ENCODE data around the gene ROBO2. TPM values are rescaled to one million over a fixed set of nuclear protein-coding genes. Genes with fewer than 3 reads are reported as not detected.

Gene ROBO2
- total RNA-seq, 1 donor from 2014 or later = 3.9 TPM

DNA sequence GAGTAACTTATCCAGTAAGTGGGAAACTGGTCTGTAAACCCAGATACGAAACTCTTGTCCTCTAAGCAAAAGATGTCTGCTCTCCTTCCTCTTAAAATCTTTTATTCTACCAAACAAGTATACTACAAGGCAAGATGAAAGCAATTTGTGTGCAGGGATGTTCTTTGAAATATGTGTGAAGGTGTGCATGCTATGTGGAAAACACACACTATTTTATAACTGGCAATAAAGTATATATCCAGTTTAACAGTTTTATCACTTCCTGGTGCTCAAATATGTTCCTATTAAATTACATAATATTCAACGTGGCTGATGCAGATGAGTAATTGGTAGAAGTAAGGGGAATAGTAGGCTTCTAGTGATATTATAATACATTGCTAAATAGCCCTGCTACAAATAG is 566.5 kb downstream of the ROBO2 start:
- Histone ChIP-seq H3K27me3 (ENCODE audit: control insufficient read depth, insufficient read depth, low read length) (no peaks in the 10 kb centered on the region), H3K4me3 (ENCODE audit: low read depth, low read length) (no peak overlapping the region), H3K36me3 (ENCODE audit: control insufficient read depth, insufficient read depth, low read length) (no peaks in the 10 kb centered on the region)
- DNase-seq (ENCODE audit: low read depth) = no peak
- no peak for TF ChIP-seq CTCF (IDR thresholded peaks at IDR 0.05; ENCODE audit: insufficient read depth, low read length, poor library complexity, severe bottlenecking)

DNA sequence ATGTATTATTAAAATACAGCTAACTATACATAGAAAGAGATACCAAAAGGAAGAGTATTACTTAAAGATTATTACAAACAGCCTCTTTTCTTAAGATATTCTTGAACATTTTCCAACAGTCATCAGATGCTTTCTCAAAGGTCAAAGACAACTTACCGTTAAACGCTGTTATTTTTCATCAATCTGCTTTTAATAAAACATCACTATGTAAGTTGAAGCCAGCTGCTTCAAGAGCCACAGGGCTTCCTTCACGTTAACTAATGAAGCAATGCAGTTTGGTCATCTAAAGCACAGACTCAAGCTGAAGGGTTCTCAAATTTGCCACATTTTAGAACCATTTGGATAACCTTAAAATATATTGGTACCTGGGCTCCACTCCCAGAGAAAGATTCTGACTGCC is 578.8 kb downstream of the ROBO2 start:
- H3K4me3 ChIP-seq (ENCODE audit: low read depth, low read length) = no peak overlapping the region
- H3K36me3 ChIP-seq (ENCODE audit: control insufficient read depth, insufficient read depth, low read length) = no peaks in the 10 kb centered on the region
- no peak for DNase-seq (ENCODE audit: low read depth)
- TF ChIP-seq CTCF (IDR thresholded peaks at IDR 0.05; ENCODE audit: insufficient read depth, low read length, poor library complexity, severe bottlenecking) = no peak
- H3K27me3 ChIP-seq (ENCODE audit: control insufficient read depth, insufficient read depth, low read length) = no peaks in the 10 kb centered on the region

DNA sequence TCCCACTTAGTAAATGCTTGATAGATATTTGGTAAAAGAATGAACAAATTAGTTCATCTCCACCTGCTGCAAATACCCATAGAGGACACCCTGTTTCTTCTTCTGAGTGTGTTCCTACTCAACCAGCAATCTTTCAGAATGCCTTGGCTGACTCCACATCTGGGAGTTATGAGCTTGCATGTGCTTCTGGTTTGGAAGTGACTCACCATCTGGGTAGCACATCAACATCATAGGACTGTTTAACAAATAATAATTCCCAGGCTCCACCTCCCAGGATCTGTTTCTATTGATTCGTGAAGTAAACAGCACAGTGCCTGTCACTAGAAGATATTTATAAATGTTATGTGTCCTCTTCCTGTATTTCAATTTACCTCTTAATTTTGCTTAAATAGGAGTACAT is 580.1 kb downstream of the ROBO2 start:
- H3K27me3 ChIP-seq (ENCODE audit: control insufficient read depth, insufficient read depth, low read length) = no peaks in the 10 kb centered on the region
- no peak for TF ChIP-seq CTCF (IDR thresholded peaks at IDR 0.05; ENCODE audit: insufficient read depth, low read length, poor library complexity, severe bottlenecking)
- no peaks in the 10 kb centered on the region for H3K36me3 ChIP-seq (ENCODE audit: control insufficient read depth, insufficient read depth, low read length)
- no peak overlapping the region for H3K4me3 ChIP-seq (ENCODE audit: low read depth, low read length)
- no peak for DNase-seq (ENCODE audit: low read depth)

DNA sequence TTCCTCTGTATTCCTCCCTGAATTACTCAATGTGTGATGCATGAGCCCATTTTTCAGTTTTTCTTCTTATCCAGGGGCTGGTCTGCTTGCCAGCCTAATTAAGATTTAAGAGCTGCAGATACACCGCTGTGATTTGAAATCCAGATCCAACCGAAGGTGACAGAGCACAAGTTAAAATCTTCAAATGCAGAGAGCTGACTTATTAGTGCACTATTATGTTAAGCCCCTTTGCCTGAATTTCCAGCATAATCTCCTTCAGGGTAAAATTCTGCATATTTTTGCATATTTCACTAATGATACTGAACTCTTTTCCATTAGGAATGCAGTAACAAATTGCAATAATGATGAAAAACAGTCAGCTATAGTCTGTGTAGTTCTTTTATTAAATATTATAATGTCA is 583.6 kb downstream of the ROBO2 start:
- no peak for TF ChIP-seq CTCF (IDR thresholded peaks at IDR 0.05; ENCODE audit: insufficient read depth, low read length, poor library complexity, severe bottlenecking)
- no peak for DNase-seq (ENCODE audit: low read depth)
- H3K36me3 ChIP-seq (ENCODE audit: control insufficient read depth, insufficient read depth, low read length) = no peaks in the 10 kb centered on the region
- H3K4me3 ChIP-seq (ENCODE audit: low read depth, low read length) = no peak overlapping the region
- H3K27me3 ChIP-seq (ENCODE audit: control insufficient read depth, insufficient read depth, low read length) = no peaks in the 10 kb centered on the region

DNA sequence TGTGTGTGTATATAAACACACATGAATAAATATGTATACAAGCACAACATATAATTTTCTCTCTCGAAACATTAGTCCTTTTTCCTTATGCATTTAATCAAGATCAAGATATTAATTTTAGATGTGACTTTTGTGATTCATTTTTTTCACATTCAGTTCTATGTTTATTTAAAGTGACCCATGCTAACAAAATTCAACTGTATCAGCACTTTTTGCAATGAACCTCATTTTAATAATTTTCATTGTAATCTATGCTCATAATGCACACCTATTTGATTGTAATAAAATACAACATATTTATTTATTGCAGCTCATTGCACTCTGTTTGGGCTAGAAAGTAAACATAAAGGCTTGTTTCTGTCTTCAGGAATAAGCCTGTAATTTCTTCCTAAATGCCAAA is 586.3 kb downstream of the ROBO2 start:
- Histone ChIP-seq H3K27me3 (ENCODE audit: control insufficient read depth, insufficient read depth, low read length) (no peaks in the 10 kb centered on the region), H3K4me3 (ENCODE audit: low read depth, low read length) (no peak overlapping the region), H3K36me3 (ENCODE audit: control insufficient read depth, insufficient read depth, low read length) (no peaks in the 10 kb centered on the region)
- TF ChIP-seq CTCF (IDR thresholded peaks at IDR 0.05; ENCODE audit: insufficient read depth, low read length, poor library complexity, severe bottlenecking) = no peak
- no peak for DNase-seq (ENCODE audit: low read depth)

DNA sequence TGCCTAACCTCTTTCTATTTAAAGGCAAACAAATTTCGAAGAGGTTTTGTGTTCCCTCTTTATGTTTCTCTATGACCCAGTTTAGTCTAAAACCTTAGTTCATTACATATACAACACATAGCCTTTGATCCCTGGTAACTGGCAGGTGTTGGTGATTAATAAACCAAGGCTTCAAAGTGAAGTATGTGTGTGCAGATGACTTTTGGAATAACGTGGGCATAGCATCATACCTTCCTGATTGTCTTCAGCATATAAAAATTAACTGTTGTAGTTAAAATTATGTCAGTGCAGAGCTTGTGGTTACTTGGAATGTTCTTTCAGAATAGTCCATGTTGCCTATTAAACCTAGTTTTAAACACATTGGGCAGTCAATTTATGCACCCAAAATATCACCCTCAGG is 608.3 kb downstream of the ROBO2 start:
- no peak for TF ChIP-seq CTCF (IDR thresholded peaks at IDR 0.05; ENCODE audit: insufficient read depth, low read length, poor library complexity, severe bottlenecking)
- DNase-seq (ENCODE audit: low read depth) = no peak
- H3K4me3 ChIP-seq (ENCODE audit: low read depth, low read length) = no peak overlapping the region
- H3K36me3 ChIP-seq (ENCODE audit: control insufficient read depth, insufficient read depth, low read length) = no peaks in the 10 kb centered on the region
- no peaks in the 10 kb centered on the region for H3K27me3 ChIP-seq (ENCODE audit: control insufficient read depth, insufficient read depth, low read length)
